Renal cortical epithelial cell (primary cell): ENCODE measurements around the gene OR5H14. TPM values are rescaled to one million over a fixed set of nuclear protein-coding genes. Genes with fewer than 3 reads are reported as not detected.

Experiments used
- DNase-seq: peaks from one replicate; pipeline ENCODE4 v3.0.0-alpha.2; 2011; ENCODE audit warnings: low read depth
- total RNA-seq: library from RNA; depleted of rRNA; stranded (reverse); fragments of >200 nt; gene quantifications from 2 replicates; pipeline ENCODE4 v1.2.3, GENCODE V29; 2014

Gene OR5H14
- total RNA-seq, 1 donor from 2014 or later: not detected

DNA sequence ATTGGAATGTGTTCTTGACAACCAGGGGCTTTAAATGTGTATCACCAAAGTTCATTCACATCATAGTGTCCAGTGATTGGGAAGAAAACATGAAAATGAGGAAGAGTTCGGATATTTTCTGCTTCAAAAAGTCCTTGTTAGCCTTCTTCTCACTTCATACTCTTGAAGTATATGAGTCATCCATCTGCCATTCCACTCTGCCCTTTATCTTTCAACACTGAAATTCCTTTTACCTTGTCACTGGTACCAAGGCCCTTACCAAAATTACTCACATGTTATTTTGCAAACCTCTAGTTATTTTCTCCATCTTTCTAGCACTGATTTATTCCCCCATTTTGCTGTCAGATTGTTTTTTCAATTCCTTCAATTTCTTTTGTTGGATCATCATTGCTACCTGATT, 51.7 kb downstream of the OR5H14 start:
- peak; percentile 24 for DNase-seq

Other genes with a start within 250 kb of the OR5H14 start
- 29.6 and 40.8 TPM in 2 replicates for gene RIOX2, start 175.0 kb upstream of the OR5H14 start, total RNA-seq
- not detected in 2 replicates for gene GABRR3, start 112.2 kb upstream of the OR5H14 start, total RNA-seq
- gene OR5AC2, start 60.3 kb upstream of the OR5H14 start, total RNA-seq: not detected in 2 replicates
- gene OR5H1, start 16.8 kb upstream of the OR5H14 start, total RNA-seq: not detected in 2 replicates
- gene OR5H15, start 19.2 kb downstream of the OR5H14 start, total RNA-seq: not detected in 2 replicates
- gene OR5H6, start 116.8 kb downstream of the OR5H14 start, total RNA-seq: not detected in 2 replicates
- not detected in 2 replicates for gene OR5H2, start 135.0 kb downstream of the OR5H14 start, total RNA-seq
- not detected in 2 replicates for gene OR5K4, start 206.4 kb downstream of the OR5H14 start, total RNA-seq
- gene OR5K3, start 243.2 kb downstream of the OR5H14 start, total RNA-seq: not detected in 2 replicates